Panc1 (cell line): Measurements from ENCODE around the gene GDF11.

ENCODE experiments used
- CTCF ChIP-seq: fragments of 450-650 bp; IDR thresholded peaks from 2 replicates; pipeline ENCODE4 v1.5.1; 2017; ENCODE audit warnings: mild to moderate bottlenecking
- REST ChIP-seq, 2 experiments: IDR thresholded peaks; 2 replicates each; pipeline ENCODE4 v1.6.1; 2011 to 2012; ENCODE audit warnings: low read depth in 2 of 2, control low read depth in 1 of 2, low read length in 1 of 2, mild to moderate bottlenecking in 1 of 2, moderate library complexity in 1 of 2; ENCODE audit not compliant: insufficient read depth in 1 of 2
- SIN3A ChIP-seq: IDR thresholded peaks from 2 replicates; pipeline ENCODE4 v1.6.1; 2012; ENCODE audit warnings: low read depth, mild to moderate bottlenecking, low read length, moderate library complexity, borderline replicate concordance; ENCODE audit not compliant: insufficient read depth

DNA sequence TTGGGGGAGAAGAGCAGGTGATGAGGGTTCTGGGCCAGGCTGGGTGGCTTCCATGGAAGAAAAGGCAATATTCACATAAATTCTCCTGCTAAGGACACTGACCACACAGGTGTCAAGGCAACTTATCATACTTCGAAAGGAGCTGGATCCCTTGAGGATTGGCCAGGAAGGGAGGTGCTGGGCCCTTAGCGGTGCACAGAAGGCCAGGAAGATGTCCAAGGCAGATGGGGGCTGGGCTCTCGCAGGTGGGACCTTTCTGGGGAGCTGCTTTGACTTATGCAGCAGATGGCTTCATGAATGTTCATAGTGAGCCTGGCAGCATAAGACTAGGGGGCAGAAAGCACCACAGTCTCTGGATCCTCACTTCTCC lies 18.0 kb upstream of the GDF11 start:
- TF ChIP-seq CTCF (no peak; the same call in 1 of the 2 replicates), REST (IDR thresholded peaks at IDR 0.05; ENCODE audit: insufficient read depth in 1 of 2, low read depth in 2 of 2, low read length in 1 of 2) (no peak), SIN3A (no peak)
